CD4-positive, alpha-beta T cell treated with Interleukin-17A for 4 hours (primary cell): ENCODE results near the gene DNAJB12.
"Not testable (repeated sequence)": the region's sequence is repeated elsewhere in the genome, so short reads cannot be mapped to it uniquely, and the experiment has no call there.

Source experiments
- DNase-seq: peaks from one replicate; pipeline ENCODE4 v3.0.0-alpha.2; 2020; ENCODE audit warnings: mixed read lengths

Gene DNAJB12

GRCh38 chr10:72354356-72355213, at the start of gene DNAJB12:
Gene DNAJB12, minus strand, starts transcription at chr10:72354919. Its CDS starts 22 bp downstream, at chr10:72354897.
- DNase-seq: peak; percentile 90

DNA sequence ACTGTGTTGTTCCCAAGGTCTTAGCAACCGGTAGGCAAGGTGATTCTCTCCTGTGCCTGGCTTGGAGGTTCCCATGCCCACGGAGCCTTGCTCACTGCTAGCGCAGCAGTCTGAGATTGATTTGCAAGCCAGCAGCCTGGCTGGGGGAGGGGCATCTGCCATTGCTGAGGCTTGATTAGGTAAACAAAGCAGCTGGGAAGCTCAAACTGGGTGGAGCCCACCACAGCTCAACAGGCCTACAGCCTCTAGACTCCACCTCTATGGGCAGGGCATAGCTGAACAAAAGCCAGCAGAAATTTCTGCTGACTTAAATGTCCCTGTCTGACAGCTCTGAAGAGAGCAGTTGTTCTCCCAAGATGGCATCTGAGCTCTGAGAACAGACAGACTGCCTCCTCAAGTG, 40.9 kb upstream of the DNAJB12 start:
- not testable (repeated sequence) for DNase-seq

- DNase-seq: no peak
These were observed 37.9 kb upstream of the DNAJB12 start for GRCh38 chr10:72392571-72392970.

DNA sequence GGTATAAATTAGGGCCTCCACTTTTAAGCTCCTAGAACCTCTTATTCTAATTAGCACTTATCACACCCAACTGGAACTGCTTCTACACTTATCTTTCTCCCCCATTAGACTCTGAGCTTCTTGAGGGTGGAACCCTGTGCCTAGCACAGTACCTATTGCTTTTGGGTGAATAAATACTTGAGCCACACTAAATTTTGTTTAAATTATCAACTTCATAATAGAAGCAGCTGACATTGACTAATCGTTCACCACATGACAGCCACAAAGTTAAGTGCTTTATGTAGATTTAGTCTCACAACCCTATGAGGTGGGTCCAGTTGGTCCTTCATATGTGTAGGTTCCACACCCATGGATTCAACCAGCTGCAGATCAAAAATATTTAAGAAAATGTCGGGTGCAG, 36.0 kb upstream of the DNAJB12 start:
- DNase-seq: no peak

DNA sequence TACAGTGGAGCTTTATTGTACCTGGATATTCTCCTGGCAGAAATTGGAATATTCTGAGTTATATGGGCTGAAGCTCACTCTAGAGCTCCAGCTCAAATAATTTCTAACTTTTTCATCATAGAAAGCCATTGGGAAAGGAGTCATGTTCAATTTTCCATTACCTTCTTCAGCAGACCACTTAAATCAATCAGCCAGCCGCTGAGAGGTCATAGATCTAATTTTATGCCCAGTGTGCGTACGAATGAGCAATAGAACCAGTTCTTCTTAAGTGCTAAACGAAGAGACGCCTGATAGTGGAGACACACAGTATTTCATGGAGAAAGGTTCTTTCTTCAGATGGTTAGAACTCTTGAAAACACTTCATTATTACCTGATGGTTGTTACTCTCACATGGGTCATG, 35.0 kb upstream of the DNAJB12 start:
- no peak for DNase-seq

DNA sequence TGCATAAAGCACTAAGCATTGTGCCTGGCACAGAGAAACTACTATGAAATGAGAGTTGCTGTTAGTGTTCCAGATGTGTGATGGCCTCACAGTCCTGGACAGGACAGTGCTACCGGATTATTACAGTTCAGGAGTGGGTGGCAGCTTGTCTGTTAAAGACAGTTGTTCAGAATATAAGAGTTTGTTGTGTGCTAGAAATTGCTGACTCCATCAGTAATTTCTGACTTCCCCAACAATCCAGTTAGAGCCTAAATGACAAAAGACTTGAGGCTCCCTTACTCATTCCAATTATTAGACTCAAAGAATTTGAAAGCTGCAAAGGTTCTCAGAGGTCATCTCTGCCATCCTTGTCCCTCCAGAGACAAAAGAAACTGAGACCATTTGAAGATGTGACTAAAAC, 34.3 kb upstream of the DNAJB12 start:
- DNase-seq: no peak

- no peak for DNase-seq
These were observed 33.3 kb upstream of the DNAJB12 start for GRCh38 chr10:72388062-72388461.

DNA sequence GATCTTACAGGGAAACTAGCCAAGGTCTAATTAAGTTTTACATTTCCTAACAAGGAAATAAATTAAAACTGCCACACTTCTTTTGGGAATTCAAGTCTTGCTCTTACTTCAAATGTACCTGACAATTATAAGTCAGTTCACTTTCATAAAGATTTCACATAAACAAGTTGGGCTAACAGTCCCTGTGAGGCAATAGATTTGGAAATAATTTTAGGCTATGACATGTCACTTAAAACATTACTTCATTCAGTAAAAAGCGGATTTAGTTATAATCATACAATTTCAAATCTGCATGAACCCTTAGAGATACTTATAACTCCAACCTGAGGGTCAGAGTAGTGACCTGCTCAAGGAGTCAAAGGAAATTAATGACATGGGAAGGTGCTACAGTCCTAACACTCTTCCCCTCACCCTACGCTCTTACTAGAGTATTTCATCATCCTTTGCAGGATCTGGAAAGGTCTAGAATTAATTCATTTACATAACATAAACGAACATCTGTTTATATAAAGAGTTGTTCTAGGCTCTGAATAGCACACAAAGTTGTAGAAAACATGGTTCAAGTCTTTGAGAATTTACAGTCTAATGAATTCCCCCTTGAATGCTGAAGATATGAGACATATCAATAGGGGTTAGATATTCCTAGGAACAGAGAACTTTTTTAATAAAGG, 32.3 kb upstream of the DNAJB12 start:
- no peak for DNase-seq

- DNase-seq: no peak
These were observed 31.0 kb upstream of the DNAJB12 start for GRCh38 chr10:72385724-72386123.

GRCh38 chr10:72384982-72385381, 30.3 kb upstream of the DNAJB12 start:
- DNase-seq: not testable (repeated sequence)

DNA sequence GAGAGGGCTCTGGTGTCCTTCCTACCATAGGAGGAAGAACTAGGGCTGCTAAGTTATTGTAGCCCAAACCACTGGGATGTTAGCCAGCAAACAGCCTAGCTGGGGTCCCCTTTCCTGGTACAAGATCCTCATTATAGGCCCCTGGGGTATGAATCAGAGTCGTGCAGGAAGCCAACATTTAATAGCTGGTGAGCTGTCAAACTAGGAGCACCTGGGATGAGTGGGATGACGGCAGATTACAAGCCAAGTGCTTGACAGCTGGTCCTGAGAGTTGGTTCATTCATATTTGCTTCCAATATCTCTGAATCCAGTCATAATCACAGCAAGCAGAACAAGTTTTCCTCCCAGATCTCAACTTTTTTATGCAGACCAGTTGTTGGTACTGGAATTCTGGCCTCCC, 25.1 kb upstream of the DNAJB12 start:
- DNase-seq: no peak

DNA sequence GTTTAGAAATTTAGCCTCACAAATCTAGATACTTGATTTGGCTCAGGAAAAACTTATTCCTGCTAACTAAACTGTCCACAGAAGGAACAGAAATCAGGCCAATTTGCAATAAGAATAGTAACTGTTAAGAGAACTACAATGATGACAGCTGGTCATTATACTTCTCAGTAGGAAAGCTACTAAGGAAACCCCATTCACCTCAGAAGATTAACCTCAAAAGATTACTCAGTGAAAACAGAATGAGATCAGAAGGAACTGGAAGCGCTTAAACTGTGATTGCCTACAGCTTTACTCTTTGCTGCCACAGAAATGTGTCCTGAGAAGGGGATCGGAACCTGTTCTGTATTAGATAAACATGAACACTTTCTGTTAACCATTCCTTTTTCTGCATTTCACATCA, 24.3 kb upstream of the DNAJB12 start:
- no peak for DNase-seq

DNA sequence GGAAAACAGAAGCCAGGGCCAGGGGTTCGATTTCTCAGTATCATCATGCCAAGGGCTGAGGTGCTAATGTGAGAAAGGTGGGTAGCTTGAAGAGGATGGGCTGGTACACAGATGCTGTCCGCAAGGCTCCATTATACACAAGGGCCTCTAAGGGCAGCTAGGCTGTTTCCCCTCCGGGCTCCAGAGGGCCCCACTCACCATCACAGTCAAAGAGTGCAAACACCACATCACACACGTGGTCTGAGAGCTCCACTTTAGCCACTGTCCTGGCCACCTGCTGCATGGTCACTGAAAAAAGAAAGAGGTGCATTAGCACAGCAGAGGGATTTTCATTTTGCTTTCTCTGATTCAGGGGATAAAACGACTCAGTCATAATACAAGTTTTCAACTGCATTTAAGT, 20.9 kb upstream of the DNAJB12 start:
- no peak for DNase-seq

GRCh38 chr10:72375173-72375572, 20.5 kb upstream of the DNAJB12 start:
- DNase-seq: no peak

GRCh38 chr10:72370201-72370722, 15.5 kb upstream of the DNAJB12 start:
- peak; percentile 15 for DNase-seq

DNA sequence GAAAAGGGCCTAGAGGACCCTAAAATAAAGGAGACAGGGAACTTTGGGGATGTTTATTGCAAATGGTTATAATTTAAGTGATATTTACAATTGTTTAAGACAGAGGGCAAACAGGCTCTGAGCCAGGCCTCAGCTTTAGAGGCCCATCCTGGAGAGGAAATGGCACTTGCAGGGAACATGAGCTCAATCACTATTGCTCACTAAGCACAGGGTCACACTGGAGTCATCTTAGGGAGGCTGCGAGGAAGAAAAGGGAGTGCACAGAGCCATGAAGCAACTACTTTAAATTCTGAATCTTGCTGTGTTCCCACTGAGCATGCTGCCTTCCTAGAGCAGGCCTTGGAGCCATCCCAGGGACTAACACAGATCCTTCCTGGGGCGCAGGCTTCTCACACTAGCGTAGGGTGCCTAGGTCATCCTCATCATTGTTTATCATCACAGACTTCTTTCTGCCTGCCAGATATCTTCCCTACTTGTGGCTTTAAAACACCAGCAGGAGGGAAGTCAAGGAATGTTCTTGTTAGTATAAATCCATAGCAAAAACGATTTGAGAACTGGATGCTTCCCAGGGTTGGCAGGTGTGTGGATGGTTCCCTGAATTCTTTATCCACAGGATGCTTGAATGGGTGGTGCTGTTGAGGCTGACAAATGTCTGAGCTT, 12.7 kb upstream of the DNAJB12 start:
- no peak for DNase-seq

GRCh38 chr10:72365106-72365895, 10.6 kb upstream of the DNAJB12 start:
- no peak for DNase-seq

DNA sequence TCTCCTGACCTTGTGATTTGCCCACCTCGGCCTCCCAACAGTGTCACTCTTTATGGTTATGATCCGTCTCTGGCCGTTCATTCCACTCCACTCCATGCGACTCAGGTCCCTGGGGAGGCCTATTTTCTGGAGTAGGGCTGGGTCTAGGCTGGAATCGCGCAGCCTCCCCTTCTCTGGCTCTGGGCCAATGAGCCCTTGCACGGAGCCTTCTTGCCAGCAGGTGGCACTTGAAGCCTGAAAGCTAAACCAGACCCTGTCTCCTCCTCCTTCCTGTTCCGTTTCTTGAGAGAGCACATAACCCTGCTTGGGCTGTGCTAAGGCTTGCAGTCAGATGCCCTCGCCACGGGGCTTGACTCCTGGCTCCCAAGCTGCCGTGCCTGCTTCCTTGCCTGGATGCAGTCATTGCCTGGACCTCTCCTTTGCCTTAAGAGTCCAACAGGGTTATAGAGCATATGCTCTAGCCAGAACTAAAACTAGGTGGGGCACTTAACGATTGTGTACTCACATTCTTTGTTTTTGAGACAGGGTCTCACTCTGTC, 9.6 kb upstream of the DNAJB12 start:
- DNase-seq: peak; percentile 87

DNA sequence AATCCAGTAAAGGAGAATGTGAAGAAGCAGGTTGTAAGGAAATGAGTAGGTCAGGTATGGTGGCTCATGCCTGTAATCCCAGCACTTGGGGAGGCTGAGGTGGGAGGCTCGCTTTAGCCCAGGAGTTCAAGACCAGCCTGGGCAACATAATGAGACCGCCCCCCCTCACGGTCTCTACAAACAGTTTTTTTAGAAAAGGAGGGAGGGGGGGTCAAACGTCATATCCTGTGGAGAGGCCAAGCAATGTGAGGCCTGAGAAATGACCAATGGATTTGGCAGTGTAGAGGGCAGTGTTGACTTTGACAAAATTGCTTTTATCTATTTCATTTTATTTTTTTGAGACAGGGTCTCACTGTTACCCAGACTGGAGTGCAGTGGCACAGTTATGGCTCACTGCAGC, 2.3 kb upstream of the DNAJB12 start:
- no peak for DNase-seq

DNA sequence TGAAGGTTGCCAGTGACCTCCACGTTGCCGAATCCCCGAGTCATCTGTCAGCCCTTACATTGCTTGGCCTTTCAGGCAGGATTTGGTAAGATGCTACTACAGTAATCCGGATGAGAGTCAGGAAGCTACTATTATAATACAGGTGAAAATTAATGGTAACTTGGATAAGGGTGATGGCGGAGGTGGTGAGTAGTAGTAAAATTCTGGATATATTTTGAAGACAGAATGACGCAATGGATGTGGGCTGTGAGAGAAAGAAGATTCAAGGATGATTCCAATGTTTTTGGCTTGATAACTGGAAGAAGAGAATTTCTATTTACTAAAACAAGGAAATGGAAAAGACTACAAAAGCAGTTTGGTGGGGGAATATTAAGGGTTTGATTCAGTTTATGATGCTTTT, 1.4 kb upstream of the DNAJB12 start:
- no peak for DNase-seq

DNA sequence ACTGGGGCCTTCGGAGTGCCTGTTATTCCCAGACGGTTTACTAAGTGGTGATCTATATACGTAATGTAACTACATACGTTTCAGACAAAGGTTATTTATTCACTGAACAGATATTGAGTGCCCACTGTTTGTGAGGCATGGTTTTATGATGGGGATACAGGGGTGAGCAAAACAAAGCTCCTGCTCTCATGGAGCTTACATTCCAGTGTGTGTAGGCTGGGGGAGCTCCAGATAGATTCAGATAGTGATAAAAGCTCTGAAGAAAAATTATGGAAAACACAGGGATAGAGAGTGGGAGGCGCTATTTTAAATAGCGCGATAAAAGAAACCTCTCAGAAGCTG, 466 bp upstream of the DNAJB12 start:
- no peak for DNase-seq

DNA sequence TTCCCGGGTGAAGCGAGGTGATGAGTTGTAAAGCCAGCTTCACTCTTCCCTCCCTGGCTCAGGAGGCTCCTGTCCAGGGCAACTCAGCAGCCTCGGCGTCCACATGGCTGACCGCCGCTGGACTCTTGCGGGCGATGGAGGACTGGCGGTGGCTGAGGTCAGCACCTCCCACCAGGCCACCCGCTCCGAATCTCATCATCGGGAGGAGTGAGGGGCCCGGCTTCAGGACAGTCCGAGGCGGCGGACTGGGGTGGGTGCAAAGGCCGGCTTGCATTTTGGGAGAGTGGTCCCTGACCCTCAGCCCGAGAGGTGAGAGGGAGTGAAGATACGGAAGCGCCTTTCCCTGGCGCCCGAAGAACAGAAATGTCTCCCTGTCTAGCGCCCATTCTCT, 759 bp downstream of the DNAJB12 start:
- DNase-seq: no peak
